ENCODE results near the gene WSCD1. TPM values are rescaled to one million over a fixed set of nuclear protein-coding genes. Genes with fewer than 3 reads are reported as not detected.

Gene WSCD1
- polyA plus RNA-seq, 3 donors: 11.9 to 16.0 (median 13.2) TPM

DNA sequence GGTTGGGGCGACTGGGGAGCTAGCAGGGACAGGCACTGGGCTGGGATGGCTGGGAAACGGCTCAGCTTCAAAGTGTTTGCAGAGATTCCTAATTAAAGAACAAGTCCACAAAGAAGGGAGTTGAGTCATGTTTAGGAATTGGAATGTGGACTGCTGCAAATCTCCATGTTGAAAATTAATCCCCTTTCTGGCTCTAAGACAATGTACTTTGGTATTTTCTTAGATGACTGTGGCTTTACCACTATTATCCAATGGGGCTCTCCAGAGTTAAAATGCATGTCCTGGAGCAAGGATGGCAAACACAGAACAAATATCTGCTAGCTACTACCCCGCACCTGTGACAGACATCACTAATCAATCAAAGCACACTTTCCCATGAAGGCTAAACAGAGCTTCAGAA is 22.2 kb upstream of the WSCD1 start:
- no peak for DNase-seq (ENCODE audit: extremely low read depth in 1 of 11, low read depth in 9 of 11, low spot score in 4 of 11)

DNA sequence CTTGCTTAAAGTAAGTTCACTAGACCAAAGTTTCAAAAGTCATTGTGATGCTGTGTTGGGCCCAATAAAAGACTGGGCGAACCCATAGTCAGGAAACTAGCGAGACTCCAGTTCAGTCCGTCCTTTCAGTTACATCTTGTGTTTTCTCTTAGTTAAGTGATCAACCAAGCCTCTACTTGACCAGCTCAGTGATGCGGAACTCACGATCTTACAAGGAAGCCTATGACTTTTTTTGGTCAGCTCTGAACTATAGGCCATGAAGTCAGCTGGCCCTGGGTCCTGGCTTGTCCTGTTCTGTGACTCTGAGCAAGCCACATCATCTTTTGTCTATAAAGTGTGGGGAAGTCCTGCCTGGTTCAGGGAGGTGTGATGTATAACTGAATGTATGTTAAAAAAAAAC is 21.7 kb upstream of the WSCD1 start:
- DNase-seq (ENCODE audit: extremely low read depth in 1 of 11, low read depth in 9 of 11, low spot score in 4 of 11): no peak

DNA sequence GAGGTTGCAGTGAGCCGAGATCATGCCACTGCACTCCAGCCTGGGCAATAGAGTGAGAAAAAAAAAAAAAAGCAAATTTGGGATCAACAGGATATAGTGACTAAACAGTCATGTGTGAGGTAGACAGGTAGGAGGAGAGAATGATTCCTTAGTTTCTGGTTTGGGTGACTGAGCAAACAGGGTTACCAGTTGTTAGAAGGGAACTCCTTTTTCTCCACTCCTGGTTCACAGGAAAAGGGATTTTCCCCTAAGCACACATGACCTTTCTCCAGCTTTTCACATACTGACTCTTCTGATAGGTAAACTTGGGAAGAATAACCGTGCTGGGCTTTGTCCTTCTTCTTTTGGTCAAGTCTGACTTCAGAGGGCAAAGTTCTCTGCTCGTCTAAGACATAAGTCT is 17.3 kb upstream of the WSCD1 start:
- no peak for DNase-seq (ENCODE audit: extremely low read depth in 1 of 11, low read depth in 9 of 11, low spot score in 4 of 11)

DNA sequence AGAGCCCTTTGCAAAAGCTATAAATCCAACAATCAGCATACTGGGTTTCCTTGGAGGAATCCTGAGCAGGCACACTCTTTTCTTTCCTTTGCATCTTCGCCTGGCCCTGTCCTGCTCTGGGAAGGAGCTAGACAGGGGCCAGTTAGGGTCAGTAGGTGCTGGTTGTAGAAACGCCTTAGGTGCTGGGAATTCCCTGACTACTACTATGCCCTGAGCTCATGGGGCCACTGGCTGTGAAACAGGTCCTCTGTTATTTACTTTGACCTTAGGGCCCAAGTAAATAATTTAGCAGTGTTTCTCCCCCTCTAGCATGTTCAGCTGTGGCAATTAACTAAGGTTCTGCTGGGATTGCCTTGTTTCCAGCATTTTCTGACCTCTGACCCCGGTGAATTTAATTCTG is 15.8 kb upstream of the WSCD1 start:
- DNase-seq (ENCODE audit: extremely low read depth in 1 of 11, low read depth in 9 of 11, low spot score in 4 of 11): no peak

GRCh38 chr17:6056104-6056503 is 14.1 kb upstream of the WSCD1 start:
- DNase-seq (ENCODE audit: extremely low read depth in 1 of 11, low read depth in 9 of 11, low spot score in 4 of 11): no peak

- DNase-seq (ENCODE audit: extremely low read depth in 1 of 11, low read depth in 9 of 11, low spot score in 4 of 11): no peak
Observed at GRCh38 chr17:6057562-6057961, 12.6 kb upstream of the WSCD1 start.

GRCh38 chr17:6059406-6059805 is 10.8 kb upstream of the WSCD1 start:
- no peak for DNase-seq (ENCODE audit: extremely low read depth in 1 of 11, low read depth in 9 of 11, low spot score in 4 of 11)

DNA sequence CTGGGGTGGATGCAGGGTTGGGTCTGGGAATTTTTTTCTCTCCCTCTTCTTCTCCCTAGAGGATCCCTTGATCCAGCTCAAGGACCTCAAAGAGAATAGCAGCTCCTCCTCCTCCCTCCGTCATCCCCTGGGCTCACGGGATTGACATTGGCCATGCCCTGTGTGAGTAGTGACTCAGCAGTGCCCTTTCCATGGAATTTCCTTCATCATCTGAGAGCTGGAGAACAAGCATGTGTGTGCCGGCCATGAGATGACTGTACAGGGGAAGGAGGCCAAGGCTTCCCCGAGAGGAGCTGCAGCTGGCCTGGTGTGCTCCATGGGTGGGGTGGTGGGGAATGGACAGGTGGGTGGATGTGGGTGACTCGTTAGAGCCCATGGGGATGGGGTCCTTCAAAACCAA is 8.9 kb upstream of the WSCD1 start:
- no peak for DNase-seq (ENCODE audit: extremely low read depth in 1 of 11, low read depth in 9 of 11, low spot score in 4 of 11)

DNA sequence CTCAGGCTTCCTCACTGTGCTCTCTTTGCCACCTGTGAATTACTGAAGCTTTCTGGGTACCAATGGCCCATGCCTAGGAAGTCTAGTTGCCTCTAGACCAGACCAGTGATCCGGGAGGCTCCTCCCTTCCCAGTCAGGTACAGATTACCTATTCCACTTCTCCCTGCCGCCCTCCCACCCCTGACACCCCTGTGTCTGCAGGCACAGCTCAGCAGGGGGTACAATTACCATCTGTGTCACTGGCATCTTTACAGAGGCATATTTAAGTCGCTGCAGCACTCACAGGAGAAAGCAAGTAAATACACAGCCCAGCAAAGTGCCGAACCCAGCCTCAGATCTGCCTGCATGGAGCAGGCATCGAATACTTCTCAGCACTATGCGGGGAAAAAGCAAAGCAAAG is 5.3 kb upstream of the WSCD1 start:
- no peak for DNase-seq (ENCODE audit: extremely low read depth in 1 of 11, low read depth in 9 of 11, low spot score in 4 of 11)

DNA sequence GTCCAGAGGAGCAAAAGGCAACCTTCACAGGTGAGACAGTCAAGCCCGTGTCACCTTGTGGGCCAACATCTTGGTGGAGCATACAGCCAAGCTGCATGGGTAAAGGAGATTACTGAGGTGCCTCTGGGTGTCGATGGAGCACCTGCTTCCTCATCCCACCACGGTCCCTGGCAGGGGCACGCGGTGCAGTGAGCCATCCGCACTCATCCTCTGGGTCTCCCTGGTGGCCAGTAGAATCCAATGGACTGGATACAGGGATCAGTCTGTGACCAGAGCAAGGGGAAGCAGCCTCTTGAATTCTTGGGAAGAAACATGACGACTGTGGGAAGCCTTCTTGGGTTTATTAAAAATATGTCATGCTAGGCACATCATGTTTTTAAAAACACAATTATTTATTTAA is 4.8 kb upstream of the WSCD1 start:
- no peak for DNase-seq (ENCODE audit: extremely low read depth in 1 of 11, low read depth in 9 of 11, low spot score in 4 of 11)

DNA sequence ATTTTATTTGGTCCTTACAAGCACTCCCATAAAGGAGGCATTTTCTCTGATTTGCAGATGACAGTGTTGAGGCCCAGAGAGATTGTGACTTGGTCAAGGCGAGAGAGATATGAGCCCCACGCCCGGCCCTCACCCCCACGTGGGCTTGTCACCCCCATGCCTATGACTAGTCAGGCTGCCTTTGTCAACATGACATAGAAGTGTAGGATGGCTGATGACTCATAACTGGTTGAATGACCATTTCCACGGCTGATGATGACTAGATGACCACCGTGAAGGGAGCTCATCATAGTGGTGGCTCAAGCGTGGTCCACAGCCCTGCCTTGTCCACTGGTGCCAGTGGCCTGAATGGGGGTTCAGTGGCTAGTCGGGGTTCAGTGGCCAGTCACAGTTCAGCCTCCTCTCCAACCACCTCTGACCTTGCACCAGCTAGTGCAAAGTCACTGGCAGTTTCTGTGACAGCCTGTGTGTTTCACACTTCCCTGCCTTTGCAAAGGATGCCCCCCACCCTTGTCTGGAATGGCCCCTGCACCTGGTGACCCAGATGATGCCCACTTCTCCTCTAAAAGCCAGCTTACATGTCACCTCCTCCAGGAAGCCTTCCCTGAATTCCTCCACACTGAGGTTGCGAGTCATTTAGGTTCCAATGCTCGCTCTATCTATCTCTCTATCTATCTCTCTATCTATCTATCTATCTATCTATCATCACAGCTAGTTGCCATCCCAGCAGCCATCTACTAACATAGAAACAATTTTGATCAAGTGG is 3.8 kb upstream of the WSCD1 start:
- DNase-seq (ENCODE audit: extremely low read depth in 1 of 11, low read depth in 9 of 11, low spot score in 4 of 11): no peak

GRCh38 chr17:6067060-6067459 is 3.1 kb upstream of the WSCD1 start:
- DNase-seq (ENCODE audit: extremely low read depth in 1 of 11, low read depth in 9 of 11, low spot score in 4 of 11): no peak

DNA sequence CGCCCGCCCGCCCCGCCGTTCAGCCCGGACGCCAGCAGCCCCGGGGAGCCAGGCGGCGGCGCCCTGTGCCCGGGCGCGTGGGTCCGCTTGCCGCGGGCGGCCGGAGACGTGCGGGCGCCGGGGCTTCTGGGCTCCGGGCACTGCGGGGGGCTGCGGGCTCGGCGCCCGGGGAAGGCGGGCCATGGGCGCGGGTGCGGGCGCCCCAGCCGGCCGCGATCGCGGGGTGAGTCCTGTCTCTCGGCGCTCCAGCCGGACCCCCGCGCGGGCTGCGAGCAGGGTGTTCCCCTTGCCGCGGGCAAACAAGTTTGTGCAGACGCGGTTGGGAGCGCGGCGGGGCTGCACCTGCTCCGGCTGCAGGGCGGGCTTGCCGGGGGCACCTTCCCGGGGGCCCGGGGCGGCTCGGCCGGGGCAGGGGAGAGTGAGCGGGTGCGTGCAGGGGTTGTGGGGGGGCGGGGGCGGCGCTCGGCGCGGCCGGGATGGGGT is 292 bp downstream of the WSCD1 start:
- no peak for DNase-seq (ENCODE audit: extremely low read depth in 1 of 11, low read depth in 9 of 11, low spot score in 4 of 11)

DNA sequence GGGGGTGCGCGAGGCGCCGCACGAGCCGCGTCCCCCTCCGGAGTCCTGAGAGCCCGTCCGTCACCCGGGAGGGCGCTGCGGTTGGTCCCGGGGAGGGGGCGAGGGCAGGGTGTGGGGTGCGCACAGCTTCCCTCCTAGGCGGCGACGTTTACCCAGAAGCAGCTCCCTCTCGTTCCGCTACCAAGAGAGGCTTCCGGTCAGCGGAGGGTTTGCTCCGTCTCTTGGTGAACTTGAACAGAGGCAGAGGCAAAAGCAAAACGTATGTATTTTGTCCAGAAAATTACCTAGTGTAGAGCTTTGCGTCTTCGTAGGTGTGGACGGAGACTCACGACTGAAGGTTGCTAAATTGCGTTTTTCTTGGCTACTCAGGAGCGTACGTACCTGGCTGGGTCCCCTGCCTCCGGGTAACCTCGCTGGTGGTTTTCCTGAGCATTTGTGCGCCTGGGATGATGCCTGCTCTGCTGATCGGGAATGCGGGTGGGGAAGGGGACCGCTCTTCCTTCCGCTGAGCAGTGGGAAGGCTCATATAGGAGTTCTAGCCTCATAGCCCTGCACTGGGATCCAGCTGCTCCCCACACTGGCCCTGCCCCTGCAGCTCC is 833 bp downstream of the WSCD1 start:
- no peak for DNase-seq (ENCODE audit: extremely low read depth in 1 of 11, low read depth in 9 of 11, low spot score in 4 of 11)

DNA sequence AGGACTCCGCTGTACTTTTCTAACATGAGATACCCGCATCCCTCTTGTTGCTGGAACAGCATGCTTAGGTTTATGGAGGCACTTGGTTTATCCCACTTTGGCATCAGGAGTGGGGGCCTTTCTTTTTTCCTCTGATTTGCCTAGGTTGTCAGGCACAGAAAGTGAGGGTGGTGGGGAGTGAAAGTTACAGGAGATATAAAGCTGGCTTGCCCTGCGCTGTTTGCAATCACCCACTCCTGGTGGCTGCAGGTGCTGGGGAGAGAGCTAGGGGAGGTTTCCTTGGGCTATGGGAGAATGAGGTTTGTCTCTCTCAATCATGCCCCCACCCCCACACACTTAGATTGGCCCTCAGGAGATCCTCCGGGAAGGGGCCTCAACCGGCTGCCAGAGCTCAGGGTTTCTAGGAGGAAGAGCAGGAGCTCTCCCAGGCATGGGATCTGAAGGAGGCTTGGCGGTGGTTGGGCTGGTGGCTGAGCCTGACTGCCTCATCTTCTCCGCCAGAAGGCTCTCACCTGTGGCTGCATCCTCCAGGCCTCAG is 1.4 kb downstream of the WSCD1 start:
- no peak for DNase-seq (ENCODE audit: extremely low read depth in 1 of 11, low read depth in 9 of 11, low spot score in 4 of 11)

GRCh38 chr17:6072157-6072556 is 2.0 kb downstream of the WSCD1 start:
- DNase-seq (ENCODE audit: extremely low read depth in 1 of 11, low read depth in 9 of 11, low spot score in 4 of 11): no peak

GRCh38 chr17:6072611-6073010 is 2.4 kb downstream of the WSCD1 start:
- no peak for DNase-seq (ENCODE audit: extremely low read depth in 1 of 11, low read depth in 9 of 11, low spot score in 4 of 11)

DNA sequence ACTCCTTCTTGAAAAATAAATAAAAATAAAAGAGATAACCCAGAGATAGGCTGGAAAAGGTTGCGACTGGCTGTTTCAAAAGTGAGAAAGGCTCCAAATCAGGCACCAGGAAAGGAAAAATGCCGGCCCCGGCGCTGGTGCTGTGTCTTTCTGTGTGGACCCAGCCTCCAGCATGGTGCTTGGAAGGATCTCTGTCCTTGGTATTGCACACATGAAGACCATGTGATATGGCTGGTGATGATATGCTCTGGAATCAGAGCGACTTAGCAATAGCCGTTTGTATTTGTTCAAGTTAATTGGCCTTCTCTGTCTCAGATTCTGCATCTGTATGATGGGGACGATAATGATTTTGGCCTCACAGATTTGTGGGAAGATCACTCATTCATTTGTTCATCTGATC is 3.4 kb downstream of the WSCD1 start:
- DNase-seq (ENCODE audit: extremely low read depth in 1 of 11, low read depth in 9 of 11, low spot score in 4 of 11): no peak

DNA sequence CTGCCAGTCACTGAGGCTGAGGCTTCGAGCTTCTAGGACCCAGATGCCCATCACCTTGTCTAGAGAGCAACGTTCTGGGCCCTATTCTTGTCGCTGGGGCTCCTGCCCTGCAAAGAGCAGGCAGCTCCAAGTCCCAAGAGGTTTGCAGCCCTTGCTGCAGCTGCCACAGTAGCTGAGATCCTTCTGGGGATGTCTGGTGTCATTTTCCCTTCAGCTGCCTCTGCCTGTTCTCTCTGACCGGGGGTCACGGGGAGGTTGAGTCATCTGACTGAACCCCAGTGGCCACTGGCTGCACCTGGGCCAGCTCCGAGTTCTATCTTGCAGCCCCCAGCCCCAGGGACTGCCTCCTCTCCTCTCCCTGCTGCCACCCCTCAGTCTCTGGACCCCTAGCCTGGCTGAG is 4.9 kb downstream of the WSCD1 start:
- DNase-seq (ENCODE audit: extremely low read depth in 1 of 11, low read depth in 9 of 11, low spot score in 4 of 11): no peak

- DNase-seq (ENCODE audit: extremely low read depth in 1 of 11, low read depth in 9 of 11, low spot score in 4 of 11): no peak
Observed at GRCh38 chr17:6075845-6076244, 5.7 kb downstream of the WSCD1 start.

DNA sequence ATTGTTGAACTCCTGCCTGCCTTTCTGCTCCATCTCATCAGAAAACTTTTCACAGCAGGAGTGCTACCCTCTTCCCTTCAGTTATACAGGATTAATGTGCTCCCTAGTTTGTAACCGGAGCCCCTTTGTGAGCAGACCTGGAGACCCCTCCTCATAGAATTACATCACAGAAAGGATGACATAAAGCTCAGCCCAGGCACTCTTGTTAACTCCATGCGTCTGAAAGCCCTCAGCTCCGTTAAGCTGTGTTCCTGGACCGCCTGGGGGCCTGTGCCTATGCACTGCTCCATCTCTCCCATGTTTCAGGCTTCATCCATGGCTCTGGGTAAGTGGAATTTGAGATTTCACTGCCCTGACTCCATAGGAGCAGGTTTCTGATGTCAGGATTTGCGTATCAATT is 7.6 kb downstream of the WSCD1 start:
- no peak for DNase-seq (ENCODE audit: extremely low read depth in 1 of 11, low read depth in 9 of 11, low spot score in 4 of 11)
